GM21825 (cell line): ENCODE results near the gene NFKBIL1.
A peak's percentile ranks its signal among the peaks of the same experiment; 100 is the strongest.

Experiments used
- ATAC-seq: cut with Tn5 transposase; IDR thresholded peaks from one replicate; pipeline ENCODE4 v1.9.1; 2021; ENCODE audit warnings: mild to moderate bottlenecking, moderate library complexity; ENCODE audit not compliant: unreplicated experiment

Gene NFKBIL1

GRCh38 chr6:31559958-31560696 lies 12.7 kb downstream of the NFKBIL1 start:
- ATAC-seq, result peak; percentile 59

GRCh38 chr6:31560697-31561058 lies 13.3 kb downstream of the NFKBIL1 start:
- no peak for ATAC-seq

GRCh38 chr6:31567531-31568370 lies 20.3 kb downstream of the NFKBIL1 start:
- no peak for ATAC-seq

GRCh38 chr6:31568537-31568961 lies 21.1 kb downstream of the NFKBIL1 start:
- peak; percentile 57 for ATAC-seq

- ATAC-seq, result no peak
These were observed 22.6 kb downstream of the NFKBIL1 start for GRCh38 chr6:31569861-31570536.

GRCh38 chr6:31572041-31572911 lies 24.9 kb downstream of the NFKBIL1 start, which contains the start of gene LTA:
TSS of gene LTA (plus strand) at chr6:31572289. CDS start at chr6:31572743, 454 bp downstream.
- ATAC-seq, result peak; percentile 32

- ATAC-seq, result no peak
These were observed 26.1 kb downstream of the NFKBIL1 start for GRCh38 chr6:31573239-31574105.

- ATAC-seq, result no peak
These were observed 27.0 kb downstream of the NFKBIL1 start for GRCh38 chr6:31574106-31575061.

GRCh38 chr6:31575335-31575901 lies 28.0 kb downstream of the NFKBIL1 start, which contains the start of gene TNF:
TSS of gene TNF (plus strand) at chr6:31575565. CDS start at chr6:31575742, 177 bp downstream.
- ATAC-seq, result no peak

GRCh38 chr6:31575952-31576685 lies 28.7 kb downstream of the NFKBIL1 start:
- no peak for ATAC-seq

GRCh38 chr6:31576897-31577578 lies 29.6 kb downstream of the NFKBIL1 start:
- ATAC-seq, result no peak

GRCh38 chr6:31577579-31577966 lies 30.2 kb downstream of the NFKBIL1 start:
- ATAC-seq, result no peak

GRCh38 chr6:31578184-31579118 lies 31.0 kb downstream of the NFKBIL1 start:
- no peak for ATAC-seq

GRCh38 chr6:31579119-31579505 lies 31.7 kb downstream of the NFKBIL1 start:
- no peak for ATAC-seq

- no peak for ATAC-seq
These were observed 32.4 kb downstream of the NFKBIL1 start for GRCh38 chr6:31579546-31580437.
